Sigmoid colon (tissue), 3 donors: ENCODE measurements around the gene PRLH.

ENCODE experiments used
- CTCF ChIP-seq, 4 experiments: fragments of 450-650 bp in 3 of 4; fragments of 200-600 bp in 1 of 4; IDR thresholded peaks; one replicate each; pipeline ENCODE4 v1.5.1; 2016 to 2019; ENCODE audit warnings: antibody characterized with exemption in 4 of 4, mild to moderate bottlenecking in 3 of 4, moderate library complexity in 2 of 4
- POLR2A ChIP-seq, 2 donors: fragments of 450-650 bp; IDR thresholded peaks; one replicate each; pipeline ENCODE4 v1.6.1; 2016; ENCODE audit warnings: antibody characterized with exemption in 2 of 2, mild to moderate bottlenecking in 2 of 2, moderate library complexity in 2 of 2

GRCh38 chr2:237549216-237549615, 17.2 kb upstream of the PRLH start:
- TF ChIP-seq POLR2A (IDR thresholded peaks at IDR 0.05) (no peak), CTCF (IDR thresholded peaks at IDR 0.05) (no peak)
